ENCODE measurements around the gene PSMG4.

The PSMG4 gene

DNA sequence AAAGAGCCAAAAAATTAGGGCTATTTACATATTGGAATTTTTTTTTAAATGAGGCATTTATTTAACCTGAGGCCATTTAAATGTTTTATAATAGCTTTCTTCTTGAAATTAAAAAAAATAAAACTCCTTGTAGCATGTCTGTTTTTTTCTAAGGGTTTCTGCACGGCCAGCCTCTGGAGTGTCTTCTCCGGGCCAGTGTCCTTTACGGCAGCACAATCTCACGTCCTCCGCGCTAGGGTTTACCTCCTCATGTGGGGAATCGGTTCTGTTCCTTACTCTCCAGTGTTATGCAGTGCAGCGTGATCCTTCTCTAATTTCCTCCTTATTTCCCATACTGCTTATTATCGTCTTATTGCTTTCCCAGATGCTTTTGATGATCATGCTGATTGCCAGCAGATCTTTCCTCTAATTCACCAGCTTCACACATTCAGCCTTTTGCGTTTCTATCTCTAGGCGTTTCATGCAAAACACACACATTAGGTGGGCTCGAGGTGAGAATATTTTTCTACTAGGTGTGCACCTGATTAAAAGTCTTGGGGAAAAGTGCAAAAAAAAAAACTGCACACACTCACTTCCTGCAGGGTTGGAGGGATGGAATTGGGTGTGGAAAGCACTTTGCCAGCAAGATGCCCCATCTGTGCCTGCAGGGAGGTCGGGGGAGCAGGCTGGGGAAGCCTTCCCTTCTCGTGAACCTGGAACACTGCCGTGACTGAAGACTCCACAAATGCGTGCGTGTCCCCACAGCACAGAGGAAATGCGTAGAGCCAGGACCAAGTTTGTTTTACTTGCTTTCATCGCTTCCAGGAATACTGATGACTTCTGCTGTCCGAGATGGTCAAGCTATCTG lies 56.1 kb downstream of the PSMG4 start:
- no peaks in the 10 kb centered on the region for H3K9me3 Mint-ChIP-seq
- H3K4me1 Mint-ChIP-seq = peaks cover 8% of the 10 kb centered on the region

DNA sequence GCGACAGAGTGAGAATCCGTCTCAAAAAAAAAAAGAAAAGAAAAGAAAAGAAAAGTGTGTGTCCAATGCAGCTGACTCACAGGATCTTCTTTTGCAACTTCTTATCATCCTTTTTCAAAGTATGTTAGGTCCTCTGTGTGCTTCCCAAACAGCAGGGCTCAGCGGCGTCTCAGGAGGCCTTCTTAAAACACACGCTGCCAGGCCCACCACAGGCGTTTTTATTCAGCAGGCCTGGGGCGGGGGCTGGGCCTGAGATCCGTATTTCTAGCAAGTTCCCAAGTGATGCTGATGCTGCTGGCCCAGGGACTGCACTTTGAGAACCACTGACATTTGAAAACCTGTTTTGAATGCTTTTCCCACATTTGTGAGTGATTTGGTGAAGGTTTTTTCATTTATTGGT lies 57.1 kb downstream of the PSMG4 start:
- no peaks in the 10 kb centered on the region for H3K9me3 Mint-ChIP-seq
- H3K4me1 Mint-ChIP-seq = peaks cover 8% of the 10 kb centered on the region
- peaks cover 24% of the 10 kb centered on the region for H3K27me3 Mint-ChIP-seq
- DNase-seq (ENCODE audit: low spot score in 2 of 2) (no peak), ATAC-seq (ENCODE audit: low read depth) (no peak)
- H3K4me3 Mint-ChIP-seq = no peak overlapping the region
- peaks cover 2% of the 10 kb centered on the region for H3K36me3 Mint-ChIP-seq
- H3K27ac Mint-ChIP-seq = no peak overlapping the region

More for the DNA sequence above, 56.1 kb downstream of the PSMG4 start:
- Mint-ChIP-seq H3K36me3 (peaks cover 2% of the 10 kb centered on the region), H3K27me3 (peaks cover 23% of the 10 kb centered on the region), H3K27ac (no peak overlapping the region), H3K4me3 (no peak overlapping the region)
- no peak for DNase-seq (ENCODE audit: low spot score in 2 of 2)
- ATAC-seq (ENCODE audit: low read depth) = no peak

DNA sequence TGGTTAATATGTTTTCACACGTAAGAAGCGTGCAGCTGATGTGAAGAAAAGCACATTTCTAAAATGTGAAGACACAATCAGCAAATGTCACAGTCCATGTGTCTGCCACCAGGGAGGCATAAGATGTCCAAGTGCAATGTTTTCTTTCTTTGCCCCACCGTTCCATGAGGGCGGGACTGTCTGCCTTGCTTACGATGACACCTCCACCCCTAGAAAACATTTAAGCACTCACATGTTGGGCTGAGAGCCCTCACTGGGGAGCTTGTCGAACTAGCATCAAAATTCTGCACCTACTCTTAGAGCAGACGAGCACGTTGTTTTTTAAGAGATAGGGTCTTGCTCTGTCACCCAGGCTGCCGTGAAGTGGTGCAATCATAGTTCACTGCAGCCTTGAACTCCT lies 57.6 kb downstream of the PSMG4 start:
- Mint-ChIP-seq H3K36me3 (peaks cover 2% of the 10 kb centered on the region), H3K4me1 (peaks cover 8% of the 10 kb centered on the region), H3K27ac (no peak overlapping the region), H3K27me3 (peaks cover 26% of the 10 kb centered on the region), H3K4me3 (no peak overlapping the region), H3K9me3 (no peaks in the 10 kb centered on the region)
- ATAC-seq (ENCODE audit: low read depth) (no peak), DNase-seq (ENCODE audit: low spot score in 2 of 2) (no peak)

DNA sequence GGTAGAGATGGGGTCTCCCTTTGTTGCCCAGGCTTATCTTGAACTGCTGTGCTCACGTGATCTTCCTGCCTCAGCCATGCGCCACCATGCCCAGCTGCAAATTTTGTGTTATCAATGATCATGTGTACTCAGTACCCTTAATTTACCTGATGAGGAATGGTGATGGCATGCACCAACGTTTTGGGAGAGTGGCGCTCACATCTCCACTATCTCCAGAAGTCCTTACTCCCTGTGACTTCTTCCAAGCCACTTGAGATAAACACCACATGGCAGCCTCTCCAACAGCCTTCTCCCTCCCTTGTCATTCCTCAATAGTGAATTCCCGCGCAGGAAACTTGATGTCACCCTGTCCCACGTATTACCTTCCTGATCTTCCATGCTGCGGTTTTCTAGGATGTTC lies 58.1 kb downstream of the PSMG4 start:
- no peak overlapping the region for H3K4me3 Mint-ChIP-seq
- DNase-seq (ENCODE audit: low spot score in 2 of 2) (no peak), ATAC-seq (ENCODE audit: low read depth) (no peak)
- peaks cover 26% of the 10 kb centered on the region for H3K27me3 Mint-ChIP-seq
- peaks cover 2% of the 10 kb centered on the region for H3K36me3 Mint-ChIP-seq
- H3K27ac Mint-ChIP-seq = no peak overlapping the region
- no peaks in the 10 kb centered on the region for H3K9me3 Mint-ChIP-seq
- peaks cover 8% of the 10 kb centered on the region for H3K4me1 Mint-ChIP-seq
